Left ventricle myocardium inferior (tissue), 1 donor: ENCODE results near the gene LRP1B. TPM values are rescaled to one million over a fixed set of nuclear protein-coding genes. Genes with fewer than 3 reads are reported as not detected.

Source experiments
- DNase-seq: peaks from one replicate; pipeline ENCODE4 v3.0.0-alpha.2; 2020
- H3K27ac ChIP-seq: fragments of 200-600 bp; replicated peaks from 2 replicates; pipeline ENCODE4 v1.8.0; 2021
- H3K27me3 ChIP-seq: fragments of 200-600 bp; 2 replicates; pipeline ENCODE4 v1.8.0; 2021; ENCODE audit warnings: low read depth
- H3K36me3 ChIP-seq: fragments of 200-600 bp; 2 replicates; pipeline ENCODE4 v1.8.0; 2021
- H3K4me1 ChIP-seq: fragments of 200-600 bp; 2 replicates; pipeline ENCODE4 v1.8.0; 2021
- H3K4me3 ChIP-seq: fragments of 200-600 bp; 2 replicates; pipeline ENCODE4 v1.8.0; 2021; ENCODE audit warnings: mild to moderate bottlenecking, moderate library complexity
- H3K9me3 ChIP-seq: fragments of 200-600 bp; replicated peaks from 2 replicates; pipeline ENCODE4 v1.8.0; 2021
- CTCF ChIP-seq: fragments of 200-600 bp; IDR thresholded peaks from 2 replicates; pipeline ENCODE4 v1.8.0; 2021; ENCODE audit warnings: antibody characterized with exemption, mild to moderate bottlenecking, borderline replicate concordance
- intact Hi-C: fragments of 100-400 bp; cut with micrococcal nuclease; formaldehyde crosslinking; loops from one replicate; pipeline ENCODE4 v1.11.0; 2022
- total RNA-seq: library from RNA; stranded (reverse); fragmentation: NEBNext Ultra II Directional; extraction: Animal tissue kit (Norgen Biotek cat#: 25700); gene quantifications from one replicate; pipeline ENCODE4 v1.2.1, GENCODE V29; 2021
- donor health status: DM: no; HTN: yes; CAD: no; lungs with severe emphysema.

The LRP1B gene
- total RNA-seq, 1 donor from 2014 or later: 0.08 TPM

- TF ChIP-seq CTCF: no peak
- intact Hi-C loops: no loop called here
- Histone ChIP-seq H3K4me1 (no peaks in the 10 kb centered on the region), H3K27me3 (no peaks in the 10 kb centered on the region), H3K36me3 (no peaks in the 10 kb centered on the region), H3K9me3 (peaks cover 29% of the 10 kb centered on the region), H3K27ac (no peak overlapping the region), H3K4me3 (no peak overlapping the region)
- no peak for DNase-seq
Observed at GRCh38 chr2:141591787-141592186, 539.0 kb downstream of the LRP1B start.

GRCh38 chr2:141590620-141591019 is 540.2 kb downstream of the LRP1B start:
- intact Hi-C loops: no loop called here
- H3K4me1 ChIP-seq: no peaks in the 10 kb centered on the region
- no peaks in the 10 kb centered on the region for H3K36me3 ChIP-seq
- no peak for TF ChIP-seq CTCF
- H3K9me3 ChIP-seq: peaks cover 29% of the 10 kb centered on the region
- H3K27me3 ChIP-seq: no peaks in the 10 kb centered on the region
- no peak for DNase-seq
- no peak overlapping the region for H3K4me3 ChIP-seq
- no peak overlapping the region for H3K27ac ChIP-seq

GRCh38 chr2:141589314-141589713 is 541.5 kb downstream of the LRP1B start:
- no peak for TF ChIP-seq CTCF
- no peaks in the 10 kb centered on the region for H3K36me3 ChIP-seq
- no peak for DNase-seq
- H3K27me3 ChIP-seq: no peaks in the 10 kb centered on the region
- no peaks in the 10 kb centered on the region for H3K4me1 ChIP-seq
- no peak overlapping the region for H3K4me3 ChIP-seq
- no peak overlapping the region for H3K27ac ChIP-seq
- H3K9me3 ChIP-seq: peaks cover 21% of the 10 kb centered on the region
- intact Hi-C loops: no loop called here

GRCh38 chr2:141586985-141587384 is 543.8 kb downstream of the LRP1B start:
- no peaks in the 10 kb centered on the region for H3K36me3 ChIP-seq
- H3K27ac ChIP-seq: no peak overlapping the region
- TF ChIP-seq CTCF: no peak
- no peaks in the 10 kb centered on the region for H3K4me1 ChIP-seq
- H3K27me3 ChIP-seq: no peaks in the 10 kb centered on the region
- H3K4me3 ChIP-seq: no peak overlapping the region
- H3K9me3 ChIP-seq: peaks cover 2% of the 10 kb centered on the region
- DNase-seq: no peak
- intact Hi-C loops: no loop called here

- TF ChIP-seq CTCF: no peak
- intact Hi-C loops: no loop called here
- H3K9me3 ChIP-seq: no peaks in the 10 kb centered on the region
- DNase-seq: no peak
- H3K36me3 ChIP-seq: no peaks in the 10 kb centered on the region
- no peak overlapping the region for H3K4me3 ChIP-seq
- no peaks in the 10 kb centered on the region for H3K27me3 ChIP-seq
- H3K27ac ChIP-seq: no peak overlapping the region
- H3K4me1 ChIP-seq: no peaks in the 10 kb centered on the region
Observed at GRCh38 chr2:141582213-141582612, 548.6 kb downstream of the LRP1B start.

GRCh38 chr2:141579071-141579470 is 551.7 kb downstream of the LRP1B start:
- TF ChIP-seq CTCF: no peak
- Histone ChIP-seq H3K27ac (no peak overlapping the region), H3K36me3 (no peaks in the 10 kb centered on the region), H3K4me3 (no peak overlapping the region), H3K4me1 (no peaks in the 10 kb centered on the region), H3K27me3 (no peaks in the 10 kb centered on the region), H3K9me3 (peaks cover 15% of the 10 kb centered on the region)
- intact Hi-C loops: no loop called here
- no peak for DNase-seq
